Measurements from ENCODE around the gene SLC41A1. TPM values are rescaled to one million over a fixed set of nuclear protein-coding genes. Genes with fewer than 3 reads are reported as not detected.

The SLC41A1 gene
- total RNA-seq, 1 experiment from 2014 or later = 33.3 TPM

- BruUV-seq (replicated peaks) = no TSS peak
- no peaks in the 10 kb centered on the region for H3K9me3 ChIP-seq (ENCODE audit: control insufficient read depth, insufficient read depth, low read depth, low read length)
- no peak for DNase-seq (ENCODE audit: low read depth, low spot score)
- in situ Hi-C loops (cut with HindIII; ENCODE audit: low pct_unique_long_range_greater_than_20kb, low sequenced_read_pairs) = no loop called here
- TF ChIP-seq TCF7L2 (IDR thresholded peaks at IDR 0.05; ENCODE audit: low read depth, low read length) (no peak), CTCF (IDR thresholded peaks at IDR 0.05) (no peak), SIN3A (IDR thresholded peaks at IDR 0.05; ENCODE audit: borderline replicate concordance, insufficient read depth, low read depth, low read length) (no peak), REST (IDR thresholded peaks at IDR 0.05; ENCODE audit: insufficient read depth in 1 of 2, low read depth in 2 of 2, low read length in 1 of 2) (no peak), POLR2AphosphoS5 (IDR thresholded peaks at IDR 0.05; ENCODE audit: low read depth, low read length) (no peak)
- ATAC-seq = no peak
- no peaks in the 10 kb centered on the region for H3K4me1 ChIP-seq (ENCODE audit: control insufficient read depth, insufficient read depth, low read length)
- ChIA-PET CTCF (no interaction called here), POLR2A (no interaction called here)
- no peaks in the 10 kb centered on the region for H3K27me3 ChIP-seq (ENCODE audit: control insufficient read depth, insufficient read depth, low read length)
- H3K4me3 ChIP-seq (ENCODE audit: low read depth in 2 of 2, low read length in 2 of 2) = no peak overlapping the region
- intact Hi-C loops (cut with micrococcal nuclease; ENCODE audit: unreplicated experiment) = no loop called here
- H3K36me3 ChIP-seq (ENCODE audit: control insufficient read depth, insufficient read depth, low read length) = no peaks in the 10 kb centered on the region
- no peak overlapping the region for H3K27ac ChIP-seq (ENCODE audit: low read length)
These were observed 45.8 kb downstream of the SLC41A1 start for GRCh38 chr1:205767248-205767647.

GRCh38 chr1:205766570-205766969 is 46.4 kb downstream of the SLC41A1 start:
- Histone ChIP-seq H3K4me3 (ENCODE audit: low read depth in 2 of 2, low read length in 2 of 2) (no peak overlapping the region), H3K27me3 (ENCODE audit: control insufficient read depth, insufficient read depth, low read length) (no peaks in the 10 kb centered on the region), H3K36me3 (ENCODE audit: control insufficient read depth, insufficient read depth, low read length) (no peaks in the 10 kb centered on the region), H3K4me1 (ENCODE audit: control insufficient read depth, insufficient read depth, low read length) (no peaks in the 10 kb centered on the region), H3K27ac (ENCODE audit: low read length) (no peak overlapping the region), H3K9me3 (ENCODE audit: control insufficient read depth, insufficient read depth, low read depth, low read length) (no peaks in the 10 kb centered on the region)
- DNase-seq (ENCODE audit: low read depth, low spot score) = no peak
- CTCF ChIA-PET = no interaction called here
- BruUV-seq (replicated peaks) = no TSS peak
- ATAC-seq = no peak
- intact Hi-C loops (cut with micrococcal nuclease; ENCODE audit: unreplicated experiment) = no loop called here
- in situ Hi-C loops (cut with HindIII; ENCODE audit: low pct_unique_long_range_greater_than_20kb, low sequenced_read_pairs) = no loop called here
- POLR2A ChIA-PET = no interaction called here
- TF ChIP-seq TCF7L2 (IDR thresholded peaks at IDR 0.05; ENCODE audit: low read depth, low read length) (no peak), SIN3A (IDR thresholded peaks at IDR 0.05; ENCODE audit: borderline replicate concordance, insufficient read depth, low read depth, low read length) (no peak), REST (IDR thresholded peaks at IDR 0.05; ENCODE audit: insufficient read depth in 1 of 2, low read depth in 2 of 2, low read length in 1 of 2) (no peak), CTCF (IDR thresholded peaks at IDR 0.05) (no peak), POLR2AphosphoS5 (IDR thresholded peaks at IDR 0.05; ENCODE audit: low read depth, low read length) (no peak)

All from Panc1 (cell line).